ENCODE data around the gene BZW1.
A peak's percentile ranks its signal among the peaks of the same experiment; 100 is the strongest.
"Not testable (repeated sequence)": the region's sequence is repeated elsewhere in the genome, so short reads cannot be mapped to it uniquely, and the experiment has no call there.

BZW1 gene

DNA sequence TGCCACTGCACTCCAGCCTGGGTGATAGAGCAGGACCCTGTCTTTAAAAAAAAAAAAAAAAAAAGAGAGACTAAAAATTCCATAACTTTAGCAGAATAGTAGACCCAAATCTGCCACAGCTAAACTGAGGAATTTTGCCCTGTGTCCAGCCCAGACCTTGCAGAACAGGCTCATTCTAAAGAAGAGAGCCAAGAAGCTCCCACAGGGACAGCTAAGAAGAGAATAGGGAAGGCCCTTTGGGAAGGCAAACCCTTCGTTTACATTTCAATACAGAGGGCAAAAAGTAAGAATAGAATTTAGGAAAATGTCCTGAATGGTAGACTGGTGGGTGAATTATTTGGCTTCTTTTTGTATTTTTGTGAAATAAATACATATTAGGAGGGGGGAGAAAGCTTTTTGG, 21.5 kb upstream of the BZW1 start:
- no peak for DNase-seq (ENCODE audit: extremely low read depth in 1 of 2, low read depth in 1 of 2)

DNA sequence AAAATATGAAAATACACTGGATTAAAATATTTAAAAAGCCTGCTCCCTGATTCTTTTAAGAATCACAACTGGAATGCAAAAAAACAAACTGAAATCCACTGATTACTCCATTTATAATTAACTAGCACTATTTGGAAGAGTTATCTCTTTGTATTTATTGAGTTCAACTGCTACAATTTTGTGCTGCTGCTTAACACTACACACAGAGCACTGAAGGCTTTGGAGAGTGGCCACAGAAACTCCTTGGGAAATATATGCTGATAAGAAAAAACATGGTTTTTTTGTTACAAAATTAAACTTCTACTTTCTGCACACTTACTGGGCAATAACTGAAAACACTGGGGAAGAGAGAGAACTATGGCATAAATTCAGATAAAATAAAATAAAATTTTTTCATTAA, 19.8 kb upstream of the BZW1 start:
- no peak for DNase-seq (ENCODE audit: extremely low read depth in 1 of 2, low read depth in 1 of 2)

DNA sequence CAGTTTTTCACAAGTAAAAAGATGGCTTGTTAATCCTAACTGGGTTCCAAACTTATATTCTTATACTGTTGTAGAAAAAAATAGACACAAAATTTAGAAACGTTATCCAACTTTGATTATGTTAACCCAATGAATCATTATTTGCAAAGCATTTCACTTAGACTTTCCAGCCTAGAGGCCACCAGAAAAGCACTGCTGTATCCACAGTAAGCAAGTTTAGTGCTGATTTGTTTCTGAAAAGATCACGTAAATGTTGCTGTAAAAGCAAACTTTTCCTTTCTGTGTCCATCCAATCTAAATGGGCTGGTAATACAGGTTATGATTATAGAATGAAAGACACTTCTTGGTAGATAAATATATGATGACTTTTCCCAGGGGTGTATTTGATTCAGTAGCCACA, 17.6 kb upstream of the BZW1 start:
- no peak for DNase-seq (ENCODE audit: extremely low read depth in 1 of 2, low read depth in 1 of 2)

DNA sequence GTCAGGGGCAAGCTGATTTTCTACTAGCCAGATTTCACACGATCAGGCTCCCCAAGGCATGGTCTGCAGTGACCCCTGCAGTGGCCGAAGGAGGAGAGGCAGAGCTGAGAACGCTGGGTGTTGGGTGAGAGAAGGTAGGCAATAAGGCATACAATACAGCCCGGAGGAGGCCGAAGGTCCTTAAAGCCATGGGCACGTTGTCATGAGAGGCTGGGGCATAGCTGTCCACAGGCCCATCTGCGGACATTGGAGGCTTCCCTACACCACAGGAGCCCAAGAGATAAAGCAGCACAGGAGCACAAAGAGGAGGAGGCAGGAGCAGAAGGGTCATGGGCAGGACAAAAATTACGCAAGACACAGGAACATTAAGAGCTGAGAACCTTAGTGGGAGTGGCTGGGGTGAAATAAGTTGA, 16.7 kb upstream of the BZW1 start:
- DNase-seq (ENCODE audit: extremely low read depth in 1 of 2, low read depth in 1 of 2), result no peak

DNA sequence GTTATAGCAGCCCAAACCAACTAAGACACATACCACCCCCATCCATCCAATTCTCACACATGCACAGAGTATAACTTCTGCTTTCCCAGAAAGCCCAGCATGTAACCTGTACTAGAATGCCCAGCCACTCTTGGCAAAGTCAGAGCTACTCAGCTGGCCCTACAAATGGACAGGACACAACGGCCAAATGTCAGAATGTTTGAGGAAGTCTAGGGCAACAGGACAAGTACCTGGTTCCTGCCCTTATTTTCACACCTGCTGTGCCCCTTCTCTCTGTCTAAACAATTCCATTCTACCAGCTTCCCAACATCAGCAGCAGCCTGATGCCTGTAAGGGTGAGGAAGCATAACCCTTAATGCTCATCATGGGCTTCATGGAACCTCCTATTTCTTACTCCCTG, 15.1 kb upstream of the BZW1 start:
- DNase-seq (ENCODE audit: extremely low read depth in 1 of 2, low read depth in 1 of 2), result no peak

DNA sequence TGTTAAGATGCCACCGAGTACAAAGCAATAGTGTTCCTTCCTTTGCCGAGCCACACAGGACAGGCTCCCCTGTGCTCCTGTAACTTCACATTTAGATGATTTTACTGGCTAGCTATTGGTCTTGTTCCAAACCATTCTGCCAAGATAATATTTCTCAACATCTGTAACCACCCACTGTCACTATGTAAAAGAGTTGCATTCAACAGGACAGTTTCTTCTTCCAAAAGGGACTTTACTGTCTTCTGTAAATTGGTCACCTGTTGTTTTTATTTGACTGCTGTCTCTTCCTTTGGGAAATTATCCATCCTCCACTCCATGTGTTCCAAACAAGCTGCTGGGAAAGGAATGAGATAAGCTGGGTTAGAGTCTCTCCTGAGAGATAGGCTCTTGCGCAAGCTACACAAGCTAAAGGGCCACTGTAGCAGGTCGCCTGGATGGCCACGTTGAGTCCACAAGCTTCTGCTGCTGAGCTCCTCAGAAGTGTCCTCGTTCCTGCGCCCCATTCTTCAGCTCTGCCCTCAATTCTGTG, 14.4 kb upstream of the BZW1 start:
- no peak for DNase-seq (ENCODE audit: extremely low read depth in 1 of 2, low read depth in 1 of 2)

DNA sequence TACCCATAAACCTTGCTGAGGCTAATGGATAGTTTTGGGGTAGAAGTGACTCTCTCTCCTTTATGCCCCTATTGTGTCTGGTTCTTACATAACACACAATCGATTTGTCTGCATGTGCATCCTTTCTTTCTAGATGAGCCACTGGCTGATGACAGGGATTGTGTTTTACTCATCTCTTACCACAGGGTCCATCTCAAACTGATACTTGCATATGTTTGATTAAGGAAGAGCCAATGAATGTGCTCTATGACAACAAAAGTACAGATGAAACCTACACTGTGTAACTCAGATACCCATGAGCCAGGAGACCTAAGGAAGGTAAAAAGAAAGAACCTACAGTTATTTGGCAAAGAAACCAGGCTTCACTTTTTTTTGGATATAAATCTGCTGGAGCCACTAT, 13.2 kb upstream of the BZW1 start:
- no peak for DNase-seq (ENCODE audit: extremely low read depth in 1 of 2, low read depth in 1 of 2)

DNA sequence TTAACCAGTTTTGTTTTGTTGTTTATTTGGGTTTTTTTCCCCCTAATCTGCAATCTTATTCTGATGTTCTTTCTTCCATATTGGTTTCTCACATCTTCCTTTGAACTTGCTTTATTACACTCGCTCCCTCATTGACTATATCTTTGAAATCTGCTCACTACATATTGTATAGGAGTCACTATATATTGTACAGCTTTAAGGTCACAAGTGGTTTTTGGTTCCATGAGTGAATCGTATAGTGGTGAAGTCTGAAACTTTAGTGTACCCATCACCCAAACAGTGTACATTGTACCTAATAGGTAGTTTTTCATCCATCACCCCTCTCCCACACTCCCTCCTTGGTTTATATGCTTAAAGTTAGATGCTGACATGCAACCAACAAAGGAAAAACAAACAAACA, 11.3 kb upstream of the BZW1 start:
- no peak for DNase-seq (ENCODE audit: extremely low read depth in 1 of 2, low read depth in 1 of 2)

DNA sequence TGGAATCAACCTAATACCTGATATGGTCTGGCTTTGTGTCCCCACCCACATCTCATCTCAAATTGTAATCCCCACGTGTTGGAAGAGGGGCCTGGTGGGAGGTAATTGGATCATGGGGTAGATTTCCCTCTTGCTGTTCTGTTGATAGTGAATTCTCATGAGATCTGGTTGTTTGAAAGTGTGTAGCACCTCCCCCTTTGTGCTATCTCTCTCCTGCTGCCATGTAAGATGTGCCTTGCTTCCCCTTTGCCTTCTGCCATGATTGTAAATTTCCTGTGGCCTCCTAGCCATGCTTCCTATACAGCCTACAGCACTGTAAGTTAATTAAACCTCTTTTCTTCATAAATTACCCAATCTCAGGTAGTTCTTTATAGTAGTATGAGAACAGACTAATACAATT, 10.3 kb upstream of the BZW1 start:
- DNase-seq (ENCODE audit: extremely low read depth in 1 of 2, low read depth in 1 of 2), result not testable (repeated sequence)

DNA sequence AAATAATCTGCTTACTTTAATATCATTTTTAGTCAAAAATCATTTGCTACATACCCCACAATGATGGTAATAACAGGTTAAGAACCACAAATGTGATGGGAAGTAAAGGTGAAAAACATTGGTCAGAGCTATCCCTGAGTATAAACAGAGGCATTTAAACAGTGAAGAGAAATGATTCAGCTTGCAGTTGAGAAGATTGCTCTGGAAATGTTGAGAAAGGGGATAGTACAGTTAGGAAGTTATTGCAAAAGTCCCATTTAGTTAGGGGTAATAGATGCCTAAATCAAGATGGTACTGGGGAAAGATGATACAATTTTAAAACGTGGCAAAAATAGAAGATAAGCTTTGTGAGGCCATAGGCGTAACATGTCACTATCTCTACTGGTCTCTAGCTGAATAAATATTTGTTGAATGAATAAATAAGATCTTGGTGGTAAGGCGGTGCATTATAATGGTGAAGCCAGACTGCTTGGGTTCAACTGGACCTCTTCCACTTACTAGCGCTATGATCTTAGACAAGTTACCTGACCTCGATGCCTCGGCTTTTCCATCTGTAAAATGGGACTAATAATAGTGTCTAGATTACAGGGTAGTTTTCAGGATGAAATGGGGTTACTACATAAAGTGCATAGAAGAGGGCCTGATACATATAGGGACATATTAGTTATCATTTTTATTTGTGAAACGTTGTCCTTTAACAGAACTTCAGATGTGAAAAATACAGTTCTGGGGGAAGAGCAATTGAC, 2.0 kb upstream of the BZW1 start:
- no peak for DNase-seq (ENCODE audit: extremely low read depth in 1 of 2, low read depth in 1 of 2)

DNA sequence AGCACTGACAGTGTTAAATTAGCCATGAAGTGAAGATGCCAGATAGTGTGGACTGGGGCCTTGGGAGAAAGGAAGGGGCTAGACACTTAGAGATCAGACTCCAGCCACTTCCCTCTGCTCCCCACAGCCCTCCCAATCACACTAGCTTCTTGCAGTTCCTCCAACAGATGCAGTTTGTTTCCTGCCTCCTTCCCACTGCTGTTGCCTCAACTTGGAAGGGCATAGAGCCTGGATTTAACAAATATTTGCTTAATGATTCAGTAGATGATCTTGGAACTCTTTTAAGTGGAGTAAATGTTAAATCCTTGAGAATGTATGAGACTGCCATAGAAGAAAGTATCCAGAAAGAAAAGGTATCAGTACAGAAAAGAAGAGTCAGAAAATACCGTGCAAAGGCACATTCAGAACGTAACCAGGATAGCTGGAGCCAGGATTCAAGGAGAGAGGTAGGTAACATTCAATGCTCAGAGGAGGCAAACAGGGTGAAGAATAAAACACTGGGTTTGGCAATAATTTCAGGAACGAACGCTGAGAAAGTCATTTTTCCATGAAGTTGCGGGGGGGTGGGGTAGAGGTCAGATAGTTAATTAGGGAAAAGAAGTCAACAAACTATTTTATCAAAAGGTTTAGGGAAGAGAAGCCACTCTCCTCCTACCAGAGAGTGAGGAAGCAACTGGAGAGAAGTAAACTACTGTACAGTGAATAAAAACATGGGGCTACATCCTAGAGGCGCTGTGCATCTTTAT, 1.3 kb upstream of the BZW1 start:
- no peak for DNase-seq (ENCODE audit: extremely low read depth in 1 of 2, low read depth in 1 of 2)

DNA sequence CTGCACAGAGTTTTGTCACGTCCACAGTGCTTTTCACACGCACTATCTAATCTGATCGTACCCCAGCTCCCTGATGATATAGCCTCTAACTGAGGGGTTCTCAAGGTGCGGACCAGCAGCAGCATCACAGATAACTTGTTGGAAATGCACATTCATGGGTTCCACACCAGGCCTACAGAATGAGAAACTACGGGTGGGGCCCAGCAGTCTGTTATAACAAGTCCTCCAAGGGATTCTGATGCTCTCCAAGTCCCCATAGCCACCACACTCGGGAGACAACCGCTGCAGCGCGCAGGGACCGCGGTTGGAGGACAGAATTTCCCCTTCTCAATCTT, 745 bp upstream of the BZW1 start:
- no peak for DNase-seq (ENCODE audit: extremely low read depth in 1 of 2, low read depth in 1 of 2)

DNA sequence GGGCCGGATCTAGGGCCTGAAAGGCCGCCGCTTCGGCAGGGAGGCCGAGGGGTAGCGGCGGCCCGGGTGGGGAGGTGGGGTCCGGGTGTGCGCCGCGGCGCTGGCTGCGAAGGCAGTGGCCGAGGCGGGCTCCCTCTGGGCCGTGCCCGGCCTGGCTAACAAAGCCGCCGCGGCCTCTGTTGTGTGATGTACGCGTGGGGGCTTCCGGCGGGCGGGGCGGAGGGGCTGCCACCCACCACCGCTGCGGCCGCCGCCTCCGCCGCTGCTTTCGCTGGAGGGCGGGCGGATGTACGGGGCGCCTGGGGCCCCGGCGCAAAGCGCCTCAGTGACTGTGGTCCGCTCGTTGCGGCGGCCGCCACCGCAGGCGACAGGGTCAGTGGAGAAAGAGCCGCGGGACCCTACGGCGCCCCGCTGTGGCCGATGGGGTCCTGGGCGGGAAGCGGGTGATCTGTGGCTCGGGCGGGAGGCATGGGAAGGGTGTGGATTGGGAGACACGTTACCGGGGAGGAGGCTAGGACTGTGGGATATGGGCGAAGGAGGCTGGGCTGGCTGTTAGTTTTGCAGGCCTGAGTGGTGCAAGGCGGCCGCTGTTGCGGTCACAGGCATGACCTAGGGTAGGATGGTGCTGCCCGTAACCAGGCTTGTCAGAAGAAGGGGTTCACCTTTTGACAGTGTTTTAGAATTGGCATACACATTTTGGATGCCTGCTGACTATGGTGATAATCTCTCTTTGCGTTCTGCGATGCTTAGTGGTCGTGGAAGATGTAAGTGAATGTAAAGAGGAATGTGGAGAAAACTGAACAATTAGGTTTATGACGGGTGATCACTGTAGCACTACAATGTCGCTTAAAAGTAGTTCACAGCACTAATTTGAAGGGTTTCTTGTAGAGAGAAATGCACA, 662 bp downstream of the BZW1 start:
- DNase-seq (ENCODE audit: extremely low read depth in 1 of 2, low read depth in 1 of 2), result peak; percentile 17 to 51

DNA sequence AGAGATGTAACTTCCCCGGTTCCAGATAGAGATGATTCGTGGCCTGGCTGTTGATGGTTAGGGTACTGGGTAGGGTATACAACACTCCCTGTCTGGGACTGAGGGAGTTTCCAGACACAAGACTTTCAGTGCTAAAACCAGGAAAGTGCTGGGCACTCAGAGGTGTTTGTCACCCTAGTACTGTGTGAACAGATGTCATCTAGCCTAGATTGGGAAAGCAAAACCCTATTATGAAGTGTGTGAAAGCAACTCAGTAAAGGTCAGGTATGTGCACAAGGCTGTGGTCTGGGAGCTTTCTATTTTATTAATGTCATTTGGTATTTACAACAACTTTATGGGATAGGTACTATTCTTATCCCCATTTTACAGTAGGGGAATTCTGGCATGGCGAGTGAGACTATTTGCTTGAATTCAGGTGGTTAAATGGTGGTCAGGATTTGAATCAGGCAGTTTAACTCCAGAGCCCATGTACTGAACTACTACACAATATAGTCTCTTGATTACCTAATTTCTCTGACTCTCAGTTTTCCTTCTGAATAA, 2.6 kb downstream of the BZW1 start:
- no peak for DNase-seq (ENCODE audit: extremely low read depth in 1 of 2, low read depth in 1 of 2)

DNA sequence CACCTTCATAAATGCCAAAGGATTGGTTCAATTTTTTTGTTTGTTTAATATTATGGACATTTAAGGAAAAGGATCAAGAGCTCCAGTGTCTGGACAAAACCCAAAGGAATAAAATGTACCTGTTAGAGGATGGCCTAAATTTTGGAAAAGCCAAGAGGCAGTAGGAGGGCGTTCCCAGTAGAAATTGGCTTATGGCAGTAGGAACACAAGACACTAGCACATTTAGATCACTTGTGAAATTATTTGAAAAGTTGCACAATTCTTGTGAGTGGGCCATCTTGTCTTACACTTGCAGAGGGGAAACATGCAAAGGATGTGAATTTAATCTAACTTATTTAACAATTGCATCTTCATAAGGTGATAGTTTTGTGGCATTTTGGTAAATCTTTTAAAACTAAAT, 3.2 kb downstream of the BZW1 start:
- no peak for DNase-seq (ENCODE audit: extremely low read depth in 1 of 2, low read depth in 1 of 2)

DNA sequence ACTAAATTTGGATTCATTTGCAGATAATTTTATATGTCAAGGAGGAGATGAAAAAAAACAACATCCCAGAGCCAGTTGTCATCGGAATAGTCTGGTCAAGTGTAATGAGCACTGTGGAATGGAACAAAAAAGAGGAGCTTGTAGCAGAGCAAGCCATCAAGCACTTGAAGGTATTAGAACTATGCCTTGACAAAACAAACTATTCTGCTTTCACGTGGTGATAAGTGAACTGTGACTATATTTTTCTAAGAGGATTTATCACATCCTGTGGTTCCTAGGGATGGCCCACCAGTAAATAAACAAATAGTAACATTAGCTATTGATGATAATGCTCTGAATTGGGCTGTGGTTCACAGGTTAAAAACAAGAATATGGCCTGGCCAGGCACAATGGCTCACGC, 7.0 kb downstream of the BZW1 start:
- not testable (repeated sequence) for DNase-seq (ENCODE audit: extremely low read depth in 1 of 2, low read depth in 1 of 2)

DNA sequence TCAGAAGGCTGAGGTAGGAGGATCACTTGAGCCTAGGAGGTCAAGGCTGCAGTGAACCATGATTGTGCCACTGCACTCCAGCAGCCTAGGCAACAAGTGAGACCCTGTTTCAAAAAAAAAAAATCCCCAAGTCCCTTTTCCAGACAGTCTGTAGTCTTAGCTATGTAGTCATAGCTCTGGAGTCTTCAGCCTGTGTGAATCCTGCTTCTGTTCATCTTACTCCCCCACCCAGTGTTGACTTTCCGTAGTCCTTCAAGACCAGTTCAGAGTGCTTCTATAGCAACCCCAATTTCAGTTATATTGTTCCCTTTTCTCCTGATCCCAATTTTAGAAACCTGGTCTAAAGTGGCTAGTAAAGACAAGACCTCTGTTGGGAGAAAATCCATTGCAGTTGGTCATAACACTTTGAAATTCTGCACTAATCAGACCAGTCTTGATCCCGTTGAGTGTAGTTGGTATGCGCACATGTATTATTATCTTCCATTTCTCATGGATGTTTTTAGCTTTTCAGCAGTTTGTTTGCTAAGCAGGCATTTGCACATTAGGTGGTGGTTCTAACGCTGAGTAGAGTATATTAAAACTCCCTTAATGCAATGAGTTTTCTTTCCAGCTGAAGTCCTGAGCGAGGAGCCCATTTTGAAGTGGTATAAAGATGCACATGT, 9.0 kb downstream of the BZW1 start:
- no peak for DNase-seq (ENCODE audit: extremely low read depth in 1 of 2, low read depth in 1 of 2)

DNA sequence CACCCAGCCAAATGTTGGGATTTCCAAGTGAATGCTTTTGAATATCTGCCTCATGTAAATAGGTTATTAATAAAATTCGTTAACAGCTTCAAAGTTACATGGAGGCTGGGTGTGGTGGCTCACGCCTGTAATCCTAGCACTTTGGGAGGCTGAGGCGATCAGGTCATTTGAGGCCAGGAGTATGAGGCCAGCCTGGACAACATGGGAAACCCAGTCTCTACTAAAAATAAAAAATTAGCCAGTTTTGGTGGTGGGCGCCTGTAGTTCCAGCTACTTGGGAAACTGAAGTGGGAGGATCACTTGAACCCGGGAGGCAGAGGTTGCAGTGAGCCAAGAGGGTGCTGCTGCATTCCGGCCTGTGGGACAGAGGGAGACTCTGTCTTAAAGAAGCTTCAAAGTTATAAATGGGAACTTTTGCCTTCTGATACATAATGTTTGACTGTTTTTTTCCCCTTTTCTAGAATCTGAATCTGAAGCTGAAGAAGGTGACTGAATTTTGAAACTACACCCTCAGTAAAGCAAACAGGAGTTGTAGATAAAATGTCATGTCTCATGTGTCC, 10.1 kb downstream of the BZW1 start:
- no peak for DNase-seq (ENCODE audit: extremely low read depth in 1 of 2, low read depth in 1 of 2)

DNA sequence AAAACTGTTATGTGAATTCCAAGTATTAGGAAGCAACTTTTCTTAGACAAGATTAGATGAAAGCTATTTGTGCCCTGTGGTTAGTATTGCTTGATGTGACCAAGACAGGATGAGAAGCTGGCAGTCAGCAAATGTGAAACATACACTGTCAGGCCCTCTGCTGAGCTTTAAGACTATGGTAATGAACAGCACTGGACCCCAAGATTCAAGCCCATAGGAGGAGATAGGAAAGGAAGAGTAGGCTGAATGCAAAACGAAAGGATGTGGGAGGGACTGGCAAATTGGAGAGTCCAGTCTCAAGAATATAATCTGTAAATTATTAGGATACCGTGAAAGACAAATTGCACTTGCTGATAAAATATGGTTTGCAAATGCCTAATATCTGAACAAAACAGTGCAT, 16.4 kb downstream of the BZW1 start:
- DNase-seq (ENCODE audit: extremely low read depth in 1 of 2, low read depth in 1 of 2), result no peak

DNA sequence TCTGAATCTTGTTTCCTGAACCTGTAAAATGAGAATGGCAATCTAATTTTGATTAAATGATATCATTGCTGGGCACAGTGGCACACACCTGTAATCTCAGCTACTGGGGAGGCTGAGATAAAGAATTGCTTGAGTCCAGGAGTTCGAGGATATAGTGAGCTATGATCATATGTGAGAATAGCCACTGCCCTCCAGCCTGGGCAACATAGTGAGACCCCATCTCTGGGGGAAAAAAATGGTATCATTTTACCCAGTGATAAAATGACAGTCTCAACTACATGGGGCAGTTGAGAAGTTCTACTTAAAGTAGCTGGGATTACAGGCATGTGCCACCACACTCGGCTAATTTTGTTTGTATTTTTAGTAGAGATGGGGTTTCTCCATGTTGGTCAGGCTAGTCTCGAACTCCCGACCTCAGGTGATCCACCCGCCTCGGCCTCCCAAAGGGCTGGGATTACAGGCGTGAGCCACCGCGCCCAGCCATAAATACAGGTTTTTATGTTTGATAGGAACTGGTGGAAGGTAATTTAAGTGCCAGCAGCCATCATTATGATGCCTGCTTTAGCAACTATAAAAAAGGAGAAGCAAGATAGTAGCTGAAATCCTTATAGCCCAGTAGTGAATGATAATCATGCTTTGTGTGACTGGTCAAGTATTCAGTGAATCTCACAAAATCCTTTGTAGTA, 17.0 kb downstream of the BZW1 start:
- DNase-seq (ENCODE audit: extremely low read depth in 1 of 2, low read depth in 1 of 2), result no peak
